ENCODE data around the gene ATG101. TPM values are rescaled to one million over a fixed set of nuclear protein-coding genes. Genes with fewer than 3 reads are reported as not detected.

The ATG101 gene
- total and polyA plus RNA-seq, 2 of the 13 experiments (the other 11 are each of a cell fraction or from before 2014, with no cell fraction given), result 58.2 to 67.7 TPM

DNA sequence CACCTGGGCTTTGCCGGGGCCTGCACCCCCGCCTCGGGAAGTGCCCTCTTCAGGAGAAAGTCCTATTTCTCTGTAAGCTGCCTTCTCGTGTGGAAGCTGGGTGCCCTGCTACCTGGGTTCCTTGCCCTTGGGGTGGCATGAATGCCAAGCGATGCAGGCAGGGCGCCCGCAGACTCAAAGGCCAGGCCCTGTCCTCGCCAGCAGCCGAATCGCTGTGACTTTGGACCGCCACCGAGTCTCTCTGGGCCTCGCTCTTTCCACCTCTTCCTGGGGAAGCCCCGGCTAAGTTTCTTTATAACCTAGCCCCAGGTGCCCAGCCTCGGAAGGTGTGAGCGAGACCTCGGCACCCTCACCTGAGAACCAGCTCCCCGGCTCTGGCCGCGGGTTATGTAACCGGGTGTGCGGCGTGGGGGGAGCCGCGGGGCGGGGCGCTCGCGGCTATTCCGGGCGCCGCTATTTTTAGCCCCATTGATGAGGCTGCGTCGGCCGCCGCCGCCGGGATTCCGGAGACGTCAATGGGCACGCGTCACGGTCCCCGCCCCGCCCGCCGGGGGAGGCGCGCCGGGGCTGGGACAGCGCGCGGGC is 33.1 kb upstream of the ATG101 start (continued):
- TF ChIP-seq MYNN (CRISPR knock-in tag; IDR thresholded peaks at IDR 0.05; ENCODE audit: low read depth) (no peak), CBX1 (IDR thresholded peaks at IDR 0.05; ENCODE audit: low read depth) (no peak), TEAD3 (CRISPR knock-in tag; optimal IDR thresholded peaks at IDR 0.05; ENCODE audit: borderline replicate concordance) (peak; percentile 31), THYN1 (CRISPR knock-in tag; IDR thresholded peaks at IDR 0.05; ENCODE audit: borderline replicate concordance, low read depth) (no peak), RXRA (CRISPR knock-in tag; IDR thresholded peaks at IDR 0.05) (0 out of 2 replicates have a peak, but pooled peaks have one; percentile 14), NR1H2 (CRISPR knock-in tag; IDR thresholded peaks at IDR 0.05; ENCODE audit: borderline replicate concordance, low read depth) (no peak), SP5 (CRISPR knock-in tag; IDR thresholded peaks at IDR 0.05; ENCODE audit: borderline replicate concordance, low read depth) (peak; percentile 71), ATM (IDR thresholded peaks at IDR 0.05; ENCODE audit: borderline replicate concordance) (no peak), ZMYM3 (CRISPR knock-in tag; IDR thresholded peaks at IDR 0.05) (no peak), AKAP8 (CRISPR knock-in tag; IDR thresholded peaks at IDR 0.05) (no peak), ZNF224 (CRISPR knock-in tag; IDR thresholded peaks at IDR 0.05) (0 out of 2 replicates have a peak, but pooled peaks have one; percentile 40), ZFP62 (CRISPR knock-in tag; IDR thresholded peaks at IDR 0.05) (no peak), ZNF142 (CRISPR knock-in tag; IDR thresholded peaks at IDR 0.05) (no peak), ELF1 (CRISPR knock-in tag; IDR thresholded peaks at IDR 0.05) (0 out of 2 replicates have a peak, but pooled peaks have one; percentile 18), SRSF1 (optimal IDR thresholded peaks at IDR 0.05; ENCODE audit: low read depth, low read length) (peak; percentile 68), JUNB (CRISPR knock-in tag; IDR thresholded peaks at IDR 0.05; ENCODE audit: borderline replicate concordance) (no peak), ZNF788 (CRISPR knock-in tag; IDR thresholded peaks at IDR 0.05; ENCODE audit: borderline replicate concordance) (no peak), ZNF746 (CRISPR knock-in tag; IDR thresholded peaks at IDR 0.05) (no peak)
- TF ChIP-seq, protein P1, sequence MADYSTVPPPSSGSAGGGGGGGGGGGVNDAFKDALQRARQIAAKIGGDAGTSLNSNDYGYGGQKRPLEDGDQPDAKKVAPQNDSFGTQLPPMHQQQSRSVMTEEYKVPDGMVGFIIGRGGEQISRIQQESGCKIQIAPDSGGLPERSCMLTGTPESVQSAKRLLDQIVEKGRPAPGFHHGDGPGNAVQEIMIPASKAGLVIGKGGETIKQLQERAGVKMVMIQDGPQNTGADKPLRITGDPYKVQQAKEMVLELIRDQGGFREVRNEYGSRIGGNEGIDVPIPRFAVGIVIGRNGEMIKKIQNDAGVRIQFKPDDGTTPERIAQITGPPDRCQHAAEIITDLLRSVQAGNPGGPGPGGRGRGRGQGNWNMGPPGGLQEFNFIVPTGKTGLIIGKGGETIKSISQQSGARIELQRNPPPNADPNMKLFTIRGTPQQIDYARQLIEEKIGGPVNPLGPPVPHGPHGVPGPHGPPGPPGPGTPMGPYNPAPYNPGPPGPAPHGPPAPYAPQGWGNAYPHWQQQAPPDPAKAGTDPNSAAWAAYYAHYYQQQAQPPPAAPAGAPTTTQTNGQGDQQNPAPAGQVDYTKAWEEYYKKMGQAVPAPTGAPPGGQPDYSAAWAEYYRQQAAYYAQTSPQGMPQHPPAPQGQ (CRISPR knock-in tag; IDR thresholded peaks at IDR 0.05; ENCODE audit: borderline replicate concordance), result no peak
- TF ChIP-seq, protein P2, sequence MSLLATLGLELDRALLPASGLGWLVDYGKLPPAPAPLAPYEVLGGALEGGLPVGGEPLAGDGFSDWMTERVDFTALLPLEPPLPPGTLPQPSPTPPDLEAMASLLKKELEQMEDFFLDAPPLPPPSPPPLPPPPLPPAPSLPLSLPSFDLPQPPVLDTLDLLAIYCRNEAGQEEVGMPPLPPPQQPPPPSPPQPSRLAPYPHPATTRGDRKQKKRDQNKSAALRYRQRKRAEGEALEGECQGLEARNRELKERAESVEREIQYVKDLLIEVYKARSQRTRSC (CRISPR knock-in tag; IDR thresholded peaks at IDR 0.05; ENCODE audit: low read depth), result no peak
- TF ChIP-seq, protein P3, sequence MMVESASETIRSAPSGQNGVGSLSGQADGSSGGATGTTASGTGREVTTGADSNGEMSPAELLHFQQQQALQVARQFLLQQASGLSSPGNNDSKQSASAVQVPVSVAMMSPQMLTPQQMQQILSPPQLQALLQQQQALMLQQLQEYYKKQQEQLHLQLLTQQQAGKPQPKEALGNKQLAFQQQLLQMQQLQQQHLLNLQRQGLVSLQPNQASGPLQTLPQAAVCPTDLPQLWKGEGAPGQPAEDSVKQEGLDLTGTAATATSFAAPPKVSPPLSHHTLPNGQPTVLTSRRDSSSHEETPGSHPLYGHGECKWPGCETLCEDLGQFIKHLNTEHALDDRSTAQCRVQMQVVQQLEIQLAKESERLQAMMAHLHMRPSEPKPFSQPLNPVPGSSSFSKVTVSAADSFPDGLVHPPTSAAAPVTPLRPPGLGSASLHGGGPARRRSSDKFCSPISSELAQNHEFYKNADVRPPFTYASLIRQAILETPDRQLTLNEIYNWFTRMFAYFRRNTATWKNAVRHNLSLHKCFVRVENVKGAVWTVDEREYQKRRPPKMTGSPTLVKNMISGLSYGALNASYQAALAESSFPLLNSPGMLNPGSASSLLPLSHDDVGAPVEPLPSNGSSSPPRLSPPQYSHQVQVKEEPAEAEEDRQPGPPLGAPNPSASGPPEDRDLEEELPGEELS (CRISPR knock-in tag; IDR thresholded peaks at IDR 0.05), result no peak

Measured in HepG2 (cell line).